HL-60 (cell line): ENCODE measurements around the gene MS4A18.

Experiments used
- DNase-seq, 2 experiments: peaks; one replicate each; pipeline ENCODE4 v3.0.0-alpha.2; 2010 to 2020; ENCODE audit warnings: low read depth in 1 of 2, low spot score in 1 of 2
- H3K27ac ChIP-seq: fragments of 250-450 bp; sonication (Bioruptor Pico); replicated peaks from 2 replicates; pipeline ENCODE4 v1.5.1; 2020; ENCODE audit warnings: mild to moderate bottlenecking, moderate library complexity
- H3K27me3 ChIP-seq: fragments of 250-450 bp; sonication (Bioruptor Pico); 2 replicates; pipeline ENCODE4 v1.5.1; 2021; ENCODE audit warnings: mild to moderate bottlenecking, moderate library complexity; ENCODE audit not compliant: insufficient read depth, poor library complexity, severe bottlenecking
- H3K4me3 ChIP-seq: replicated peaks from 2 replicates; pipeline ENCODE4 v1.5.1; 2011; ENCODE audit warnings: mild to moderate bottlenecking, control low read depth, low read length; ENCODE audit not compliant: insufficient read depth
- CTCF ChIP-seq: IDR thresholded peaks from one replicate; pipeline ENCODE4 v1.5.1; 2011; ENCODE audit warnings: low read length, control low read depth, inconsistent platforms; ENCODE audit not compliant: insufficient read depth
- GABPA ChIP-seq: IDR thresholded peaks from 2 replicates; pipeline ENCODE4 v1.6.1; 2012; ENCODE audit warnings: low read depth
- POLR2AphosphoS5 ChIP-seq: IDR thresholded peaks from 2 replicates; pipeline ENCODE4 v1.6.1; 2012; ENCODE audit warnings: low read depth
- REST ChIP-seq: IDR thresholded peaks from 2 replicates; pipeline ENCODE4 v1.6.1; 2012; ENCODE audit warnings: low read depth; ENCODE audit not compliant: insufficient replicate concordance
- SPI1 ChIP-seq: IDR thresholded peaks from 2 replicates; pipeline ENCODE4 v1.6.1; 2012; ENCODE audit warnings: low read depth, mild to moderate bottlenecking, borderline replicate concordance

Gene MS4A18

DNA sequence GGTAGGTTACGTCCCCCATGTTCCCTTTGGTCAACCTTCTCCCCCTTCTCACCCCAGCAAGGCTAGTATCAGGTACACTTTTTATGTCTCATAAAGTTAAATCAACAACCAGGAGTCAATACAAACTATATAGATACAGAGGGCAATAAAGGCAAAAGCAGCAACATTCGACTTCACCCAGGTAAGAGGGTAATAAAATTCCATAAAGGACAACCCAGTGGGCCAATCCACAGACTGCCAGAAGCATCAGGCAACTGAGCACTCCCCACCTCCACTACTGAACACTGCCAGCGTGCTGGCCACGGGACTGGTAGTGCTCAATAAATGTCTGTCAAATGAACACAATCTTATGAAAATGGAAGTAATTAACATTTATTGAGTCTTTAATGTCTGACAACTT is 5.1 kb upstream of the MS4A18 start:
- TF ChIP-seq REST (no peak), CTCF (no peak), SPI1 (no peak), GABPA (no peak), POLR2AphosphoS5 (no peak)
- H3K4me3 ChIP-seq: no peak overlapping the region
- H3K27me3 ChIP-seq: peaks cover 2% of the 10 kb centered on the region
- no peak for DNase-seq
- H3K27ac ChIP-seq: no peak overlapping the region

DNA sequence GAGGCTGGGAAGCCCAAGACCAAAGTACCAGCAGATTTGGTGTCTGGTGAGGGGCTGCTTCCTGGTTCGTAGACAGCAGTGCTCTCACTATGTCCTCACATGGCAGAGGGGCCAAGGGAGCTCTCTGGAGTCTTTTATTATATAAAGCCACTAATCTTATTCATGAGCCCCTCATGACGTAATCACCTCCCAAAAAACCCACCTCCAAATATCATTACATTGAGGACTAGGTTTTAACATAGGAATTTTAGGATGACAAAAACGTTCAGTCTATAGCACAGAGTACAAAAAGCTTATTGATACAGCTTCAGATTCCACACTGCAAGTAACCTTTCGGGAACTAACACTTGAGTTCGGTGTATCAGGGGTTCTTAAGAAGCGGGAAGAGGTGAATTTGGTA is 4.1 kb upstream of the MS4A18 start:
- no peak for TF ChIP-seq POLR2AphosphoS5
- no peak for TF ChIP-seq SPI1
- TF ChIP-seq GABPA: no peak
- TF ChIP-seq REST: no peak
- TF ChIP-seq CTCF: no peak
- no peak for DNase-seq
- Histone ChIP-seq H3K27me3 (peaks cover 2% of the 10 kb centered on the region), H3K4me3 (no peak overlapping the region), H3K27ac (no peak overlapping the region)

DNA sequence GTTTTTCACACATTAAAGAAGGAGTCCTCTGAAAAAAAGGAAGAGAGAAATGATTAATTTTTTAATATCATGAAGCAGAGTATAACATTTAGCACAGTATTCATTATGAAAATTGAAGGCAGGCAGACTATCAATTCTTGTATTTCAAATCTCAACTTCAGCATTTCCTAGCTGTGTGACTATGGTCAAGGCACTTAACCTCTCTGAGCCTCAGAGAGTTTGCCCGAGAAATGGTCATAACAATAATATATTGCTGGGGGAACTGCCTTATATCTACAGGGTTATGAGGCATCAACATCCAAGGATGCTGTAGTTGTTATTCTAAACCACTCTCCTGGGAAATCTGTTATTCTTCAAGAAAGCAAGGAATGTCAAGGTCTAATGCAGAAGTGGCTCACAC is 1.1 kb downstream of the MS4A18 start:
- TF ChIP-seq REST (no peak), SPI1 (no peak), POLR2AphosphoS5 (no peak), CTCF (no peak), GABPA (no peak)
- Histone ChIP-seq H3K27me3 (no peaks in the 10 kb centered on the region), H3K27ac (no peak overlapping the region), H3K4me3 (no peak overlapping the region)
- DNase-seq: no peak
